ENCODE measurements around the gene HSFX3. TPM values are rescaled to one million over a fixed set of nuclear protein-coding genes. Genes with fewer than 3 reads are reported as not detected.
"Not testable (repeated sequence)": the region's sequence is repeated elsewhere in the genome, so short reads cannot be mapped to it uniquely, and the experiment has no call there.

Gene HSFX3
- total and polyA plus RNA-seq, 4 experiments from 2014 or later, result not detected

DNA sequence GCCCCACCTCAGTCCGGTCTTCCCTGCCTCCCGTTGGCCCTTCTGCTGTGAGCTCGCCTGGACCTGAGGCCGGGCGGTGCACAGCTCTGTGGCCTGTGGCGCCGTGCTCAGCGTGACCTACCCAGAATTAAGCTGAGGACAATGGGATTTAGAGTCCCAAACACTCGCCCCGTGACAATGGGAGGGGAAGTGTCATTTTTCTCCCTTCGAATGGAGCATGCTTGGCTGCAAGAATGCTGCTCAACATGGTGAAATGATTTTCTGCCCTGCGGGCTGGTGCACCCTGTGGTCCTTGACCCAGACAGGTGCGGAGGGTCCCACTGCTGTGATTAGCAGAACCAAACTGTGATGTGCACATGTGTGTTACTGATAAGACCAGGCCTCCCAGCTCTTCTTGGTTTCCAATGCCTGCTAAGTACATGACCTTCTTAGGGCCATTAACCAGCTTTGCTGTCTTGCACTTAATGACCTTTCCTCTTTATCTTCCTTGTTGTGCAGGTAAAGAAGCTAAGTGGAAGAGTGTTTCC, 8.1 kb downstream of the HSFX3 start:
- Mint-ChIP-seq H3K4me3 (peak overlapping the region; percentile 88 to 94 (median 92)), H3K36me3 (peaks cover 0 to 11% of the 10 kb centered on the region in 2 donors), H3K27me3 (no peaks in the 10 kb centered on the region), H3K27ac (peak overlapping the region; percentile 90 to 100 (median 99)), H3K9me3 (peaks cover 0 to 4% (median 0%) of the 10 kb centered on the region in 8 donors), H3K4me1 (peaks cover 6 to 16% (median 12%) of the 10 kb centered on the region in 4 donors)
- Histone ChIP-seq H3K9me3 (ENCODE audit: control insufficient read depth in 1 of 2, low read length in 2 of 2) (no peaks in the 10 kb centered on the region), H3K27ac (ENCODE audit: low read depth, low read length) (peak overlapping the region; percentile 99), H3K4me3 (ENCODE audit: low read length in 2 of 2) (peak overlapping the region in 1 of 2 donors; percentile 89), H3K4me1 (ENCODE audit: insufficient read depth, low read length) (peaks cover 11% of the 10 kb centered on the region), H3K36me3 (ENCODE audit: insufficient read depth, low read length) (no peaks in the 10 kb centered on the region), H3K27me3 (ENCODE audit: insufficient read depth, low read length) (no peaks in the 10 kb centered on the region)
- intact Hi-C loops (cut with micrococcal nuclease), result no loop called here
- ChIA-PET POLR2A (ENCODE audit: partially characterized antibody) (interaction anchor here (2.7 to 4.1 kb wide), 6 partner anchors 13 to 398 kb away, joined by 22 to 83 read pairs (median 34); partner anchors contain the start of genes EOLA2 and IDS), CTCF (ENCODE audit: partially characterized antibody) (interaction anchor here (2.9 kb wide), 1 partner anchor 30 kb away, joined by 31 read pairs; no protein-coding TSS in a partner anchor)
- no peak for DNase-seq

DNA sequence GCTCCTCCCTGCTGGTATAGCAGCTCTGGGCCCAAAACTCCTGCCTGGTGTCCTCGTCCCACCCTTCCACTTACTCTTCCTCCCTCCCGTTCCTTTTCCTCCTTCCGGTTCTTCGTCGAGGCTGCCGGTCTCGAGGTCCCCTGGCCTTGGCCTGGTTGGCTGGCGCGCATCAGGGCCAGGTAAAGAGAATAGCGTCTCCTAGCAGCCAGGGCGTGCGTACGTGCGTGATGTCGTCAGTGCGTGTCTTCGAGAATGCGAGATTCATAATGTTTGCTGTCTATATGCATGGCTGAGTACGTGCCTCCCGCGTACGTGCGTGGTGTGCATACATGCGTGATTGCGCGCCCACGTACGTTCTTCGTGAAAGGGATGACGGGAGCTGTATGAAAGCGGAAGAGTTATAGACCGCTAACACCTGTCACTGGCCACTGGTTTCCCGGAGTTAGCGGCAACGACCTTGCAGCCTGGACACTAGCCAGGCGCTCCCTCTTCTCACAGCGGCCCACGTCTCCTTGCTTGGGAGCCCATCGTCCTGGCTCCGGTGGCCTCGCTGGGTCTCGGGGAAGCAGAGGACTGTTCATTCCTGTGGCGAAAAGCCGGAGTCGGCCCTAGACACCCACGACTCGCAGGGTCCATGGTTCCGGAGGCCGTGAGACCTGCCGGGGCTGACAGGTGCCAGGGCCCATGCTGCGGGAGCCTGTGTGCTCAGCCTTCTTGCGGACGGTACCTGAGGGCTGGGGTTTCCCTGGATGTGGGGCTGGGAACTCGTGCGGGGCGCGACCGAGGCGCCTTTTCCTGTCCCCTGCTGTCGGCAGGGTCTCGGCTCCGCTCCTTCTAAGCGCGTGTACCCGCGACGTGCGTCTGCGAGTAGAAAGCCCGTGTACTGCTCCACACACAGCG, 8.9 kb downstream of the HSFX3 start, which contains the start of gene EOLA1:
Gene EOLA1, plus strand, starts transcription at position 392 of the 900 bp plus-strand sequence. CDS start 4,619 bp downstream, outside the sequence.
- Histone ChIP-seq H3K4me3 (ENCODE audit: low read length in 2 of 2) (peak within 1 kb of the TSS; percentile 73 to 89), H3K27me3 (ENCODE audit: insufficient read depth, low read length) (no peaks in the 10 kb centered on the region), H3K36me3 (ENCODE audit: insufficient read depth, low read length) (no peaks in the 10 kb centered on the region), H3K9me3 (ENCODE audit: control insufficient read depth in 1 of 2, low read length in 2 of 2) (no peaks in the 10 kb centered on the region), H3K27ac (ENCODE audit: low read depth, low read length) (peak within 1 kb of the TSS; percentile 99), H3K4me1 (ENCODE audit: insufficient read depth, low read length) (peaks cover 11% of the 10 kb centered on the region)
- peaks cover 0 to 11% of the 10 kb centered on the region in 2 donors for H3K36me3 Mint-ChIP-seq
- peaks cover 6 to 16% (median 12%) of the 10 kb centered on the region in 4 donors for H3K4me1 Mint-ChIP-seq
- peak within 1 kb of the TSS; percentile 89 to 94 (median 92) for H3K4me3 Mint-ChIP-seq
- H3K9me3 Mint-ChIP-seq, result peaks cover 0 to 4% (median 0%) of the 10 kb centered on the region in 8 donors
- peak within 1 kb of the TSS; percentile 90 to 100 (median 99) for H3K27ac Mint-ChIP-seq
- peak in 4 of 5 donors; percentile 90 to 97 (median 92) for DNase-seq
- ChIA-PET POLR2A (ENCODE audit: partially characterized antibody) (interaction anchor here (0.6 to 4.1 kb wide), 11 partner anchors 11 to 1160 kb away, joined by 3 to 83 read pairs (median 22); partner anchors contain the start of genes EOLA2 and IDS), CTCF (ENCODE audit: partially characterized antibody) (interaction anchor here (1.3 to 2.9 kb wide), 7 partner anchors 13 to 399 kb away, joined by 3 to 56 read pairs (median 20); partner anchors contain the start of genes EOLA2 and IDS)
- intact Hi-C loops (cut with micrococcal nuclease), result loop anchor here (1.0 kb wide), 3 partner anchors 15 to 37 kb away; no protein-coding TSS in a partner anchor
- no peaks in the 10 kb centered on the region for H3K27me3 Mint-ChIP-seq

DNA sequence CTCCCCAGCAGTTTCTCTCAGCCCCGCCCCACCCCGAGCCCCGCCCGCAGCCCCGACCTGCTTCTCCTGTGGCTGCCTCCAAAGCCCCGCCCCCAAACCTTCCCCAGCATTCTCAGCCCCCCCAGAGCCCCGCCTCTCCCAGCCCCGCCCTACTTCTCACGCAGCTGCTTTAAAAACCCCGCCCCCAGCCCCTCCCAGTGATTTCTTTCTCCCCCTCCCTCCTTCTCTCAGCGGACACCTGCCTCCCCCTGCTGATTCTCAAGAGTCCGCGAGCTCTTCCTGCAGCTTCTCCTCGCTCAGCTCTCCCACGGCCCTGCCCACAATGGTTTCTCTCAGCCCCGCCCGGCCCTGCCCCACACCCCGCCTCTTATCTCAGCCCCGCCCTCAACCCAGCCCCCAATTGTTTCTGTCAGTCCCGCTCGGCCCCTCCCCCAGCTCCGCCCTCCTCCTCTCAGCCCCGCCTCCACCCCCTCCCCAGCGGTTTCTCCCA, 9.5 kb downstream of the HSFX3 start:
- H3K9me3 ChIP-seq (ENCODE audit: control insufficient read depth in 1 of 2, low read length in 2 of 2), result no peaks in the 10 kb centered on the region
- H3K36me3 ChIP-seq (ENCODE audit: insufficient read depth, low read length), result no peaks in the 10 kb centered on the region
- peaks cover 11% of the 10 kb centered on the region for H3K4me1 ChIP-seq (ENCODE audit: insufficient read depth, low read length)
- peaks cover 0 to 4% (median 0%) of the 10 kb centered on the region in 8 donors for H3K9me3 Mint-ChIP-seq
- H3K27ac Mint-ChIP-seq, result peak overlapping the region; percentile 90 to 100 (median 99)
- no peaks in the 10 kb centered on the region for H3K27me3 Mint-ChIP-seq
- peak overlapping the region; percentile 99 for H3K27ac ChIP-seq (ENCODE audit: low read depth, low read length)
- H3K4me3 ChIP-seq (ENCODE audit: low read length in 2 of 2), result peak overlapping the region; percentile 73 to 89
- intact Hi-C loops (cut with micrococcal nuclease), result loop anchor here (1.0 kb wide), 3 partner anchors 14 to 36 kb away; no protein-coding TSS in a partner anchor
- DNase-seq, result peak; percentile 83 to 95 (median 87)
- ChIA-PET CTCF (ENCODE audit: partially characterized antibody) (interaction anchor here (1.2 to 2.9 kb wide), 8 partner anchors 13 to 400 kb away, joined by 3 to 56 read pairs (median 16); partner anchors contain the start of genes EOLA2 and IDS), POLR2A (ENCODE audit: partially characterized antibody) (interaction anchor here (0.9 to 4.1 kb wide), 10 partner anchors 12 to 1159 kb away, joined by 3 to 83 read pairs (median 24); partner anchors contain the start of genes EOLA2, IDS and MTMR1)
- peak overlapping the region; percentile 88 to 94 (median 92) for H3K4me3 Mint-ChIP-seq
- no peaks in the 10 kb centered on the region for H3K27me3 ChIP-seq (ENCODE audit: insufficient read depth, low read length)
- peaks cover 6 to 16% (median 12%) of the 10 kb centered on the region in 4 donors for H3K4me1 Mint-ChIP-seq
- peaks cover 0 to 11% of the 10 kb centered on the region in 2 donors for H3K36me3 Mint-ChIP-seq

DNA sequence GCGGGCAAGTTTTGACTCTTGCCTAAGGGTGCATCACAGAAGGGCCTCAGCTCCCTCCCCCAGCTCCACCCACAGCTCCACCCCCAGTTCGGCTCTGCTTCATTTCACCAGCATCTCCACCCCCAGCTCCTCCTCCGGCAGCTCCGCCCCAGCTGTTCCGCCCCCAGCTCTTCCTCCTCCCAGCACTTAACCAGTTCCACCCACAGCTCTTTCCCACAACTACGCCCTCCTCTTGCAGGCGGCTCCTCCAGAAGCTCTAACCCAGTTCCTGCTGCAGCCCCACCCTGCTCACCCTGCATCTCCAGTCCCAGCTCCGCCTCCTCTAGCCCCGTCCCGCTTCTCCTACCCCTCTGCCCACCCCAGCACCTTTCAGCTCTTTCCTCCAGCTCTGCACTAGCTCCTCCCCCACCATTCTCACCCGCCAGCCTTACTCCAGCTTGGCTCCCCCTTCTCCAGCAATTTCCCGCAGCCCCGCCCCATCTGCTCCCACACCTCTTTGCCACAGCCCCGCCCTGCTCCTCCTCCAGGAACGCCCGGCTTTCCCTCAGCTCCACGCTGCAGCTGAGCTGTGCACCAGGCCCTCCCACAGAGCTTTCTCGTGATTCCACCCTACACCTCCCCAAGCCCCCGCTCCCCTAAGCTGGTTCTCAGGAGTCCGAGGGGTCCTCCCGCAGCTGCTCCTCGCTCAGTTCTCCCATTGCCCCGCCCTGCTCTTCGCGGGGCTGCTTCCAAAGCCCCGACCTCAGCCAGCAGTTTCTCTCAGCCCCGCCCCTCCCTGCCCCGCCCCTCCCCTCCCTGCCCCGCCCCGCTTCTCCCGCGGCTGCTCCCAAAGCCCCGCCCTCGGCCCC, 10.2 kb downstream of the HSFX3 start:
- Histone ChIP-seq H3K9me3 (ENCODE audit: control insufficient read depth in 1 of 2, low read length in 2 of 2) (no peaks in the 10 kb centered on the region), H3K36me3 (ENCODE audit: insufficient read depth, low read length) (no peaks in the 10 kb centered on the region), H3K4me1 (ENCODE audit: insufficient read depth, low read length) (peaks cover 11% of the 10 kb centered on the region), H3K27ac (ENCODE audit: low read depth, low read length) (peak overlapping the region; percentile 64), H3K27me3 (ENCODE audit: insufficient read depth, low read length) (no peaks in the 10 kb centered on the region), H3K4me3 (ENCODE audit: low read length in 2 of 2) (peak overlapping the region in 1 of 2 donors; percentile 67)
- peak overlapping the region; percentile 88 to 93 (median 90) for H3K4me3 Mint-ChIP-seq
- intact Hi-C loops (cut with micrococcal nuclease), result loop anchor here (1.0 kb wide), 3 partner anchors 13 to 35 kb away; no protein-coding TSS in a partner anchor
- POLR2A ChIA-PET (ENCODE audit: partially characterized antibody), result interaction anchor here (0.9 to 4.1 kb wide), 7 partner anchors 11 to 1154 kb away, joined by 5 to 83 read pairs (median 34); partner anchors contain the start of genes EOLA2, IDS and MTMR1
- peaks cover 6 to 16% (median 12%) of the 10 kb centered on the region in 4 donors for H3K4me1 Mint-ChIP-seq
- DNase-seq, result peak; percentile 82 to 94 (median 91)
- CTCF ChIA-PET (ENCODE audit: partially characterized antibody), result interaction anchor here (1.2 to 2.9 kb wide), 8 partner anchors 12 to 400 kb away, joined by 3 to 56 read pairs (median 16); partner anchors contain the start of genes EOLA2 and IDS
- no peaks in the 10 kb centered on the region for H3K27me3 Mint-ChIP-seq
- H3K36me3 Mint-ChIP-seq, result peaks cover 0 to 8% of the 10 kb centered on the region in 2 donors
- H3K27ac Mint-ChIP-seq, result peak overlapping the region; percentile 90 to 99 (median 97)
- peaks cover 0 to 4% (median 0%) of the 10 kb centered on the region in 8 donors for H3K9me3 Mint-ChIP-seq

DNA sequence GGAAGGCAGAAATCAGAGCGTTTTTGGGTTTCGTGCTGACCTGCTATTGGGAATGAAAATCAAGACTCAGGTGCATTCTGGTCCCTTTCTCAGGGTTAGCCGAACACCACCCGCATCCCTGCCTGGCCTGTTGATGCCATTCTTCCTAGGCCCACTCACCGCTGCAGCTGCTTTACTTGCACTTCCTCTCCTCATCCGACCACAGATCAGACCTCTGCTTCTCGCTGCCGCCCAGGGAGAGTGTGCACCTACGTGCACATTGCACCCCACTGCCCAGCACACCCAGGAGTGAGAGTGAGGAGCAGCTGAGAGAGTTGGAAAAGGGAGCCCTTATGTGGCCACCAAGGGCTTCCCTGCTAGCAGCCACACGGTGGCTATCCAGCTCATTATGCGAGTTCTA, 12.2 kb downstream of the HSFX3 start:
- intact Hi-C loops (cut with micrococcal nuclease); H3K27me3 ChIP-seq (ENCODE audit: insufficient read depth, low read length); H3K27ac ChIP-seq (ENCODE audit: low read depth, low read length); H3K4me3 ChIP-seq (ENCODE audit: low read length in 2 of 2); H3K27me3 Mint-ChIP-seq; H3K36me3 ChIP-seq (ENCODE audit: insufficient read depth, low read length); H3K4me3 Mint-ChIP-seq; H3K9me3 Mint-ChIP-seq; H3K36me3 Mint-ChIP-seq; H3K9me3 ChIP-seq (ENCODE audit: control insufficient read depth in 1 of 2, low read length in 2 of 2); CTCF ChIA-PET (ENCODE audit: partially characterized antibody); H3K27ac Mint-ChIP-seq; POLR2A ChIA-PET (ENCODE audit: partially characterized antibody); DNase-seq: not testable (repeated sequence)
- peaks cover 6 to 16% (median 12%) of the 10 kb centered on the region in 4 donors for H3K4me1 Mint-ChIP-seq
- H3K4me1 ChIP-seq (ENCODE audit: insufficient read depth, low read length), result peaks cover 11% of the 10 kb centered on the region

DNA sequence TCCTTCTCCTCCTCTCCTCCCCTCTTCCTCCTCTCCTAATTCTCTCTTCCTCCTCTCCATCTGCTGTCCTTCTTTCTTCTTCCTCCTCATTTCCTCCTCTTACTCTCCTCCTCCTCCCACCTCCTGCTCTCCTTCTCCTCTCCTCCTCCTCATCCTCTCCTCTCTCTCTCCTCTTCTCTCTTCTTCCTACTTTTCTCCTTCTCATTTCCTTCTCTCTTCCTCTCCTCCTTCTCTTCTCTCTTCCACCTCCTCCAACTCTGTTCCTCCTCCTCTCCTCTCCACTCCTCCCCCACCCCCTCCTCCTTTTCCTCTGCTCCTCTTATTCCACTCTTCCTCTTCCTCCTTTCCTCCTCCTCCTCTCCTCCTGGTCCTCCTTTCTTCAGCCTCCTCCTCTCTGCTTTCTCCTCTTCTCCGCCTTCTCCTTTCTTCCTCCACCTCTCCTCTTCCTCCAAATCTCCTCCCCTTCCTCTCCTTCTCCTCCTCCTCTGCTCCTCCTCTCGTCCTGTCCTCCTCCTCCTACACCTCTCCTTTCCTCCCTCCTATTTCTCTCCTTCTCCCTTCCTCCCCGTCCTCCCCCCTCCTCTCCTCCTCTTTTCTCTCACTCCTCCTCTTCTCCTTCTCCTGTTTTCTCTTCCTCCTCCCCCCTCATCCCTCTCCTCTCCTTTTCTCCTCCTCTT, 14.7 kb downstream of the HSFX3 start:
- intact Hi-C loops (cut with micrococcal nuclease); H3K4me3 ChIP-seq (ENCODE audit: low read length in 2 of 2); CTCF ChIA-PET (ENCODE audit: partially characterized antibody); H3K27ac ChIP-seq (ENCODE audit: low read depth, low read length); H3K4me3 Mint-ChIP-seq; DNase-seq; H3K36me3 ChIP-seq (ENCODE audit: insufficient read depth, low read length); H3K27me3 Mint-ChIP-seq; POLR2A ChIA-PET (ENCODE audit: partially characterized antibody); H3K9me3 ChIP-seq (ENCODE audit: control insufficient read depth in 1 of 2, low read length in 2 of 2); H3K36me3 Mint-ChIP-seq; H3K9me3 Mint-ChIP-seq; H3K4me1 Mint-ChIP-seq; H3K4me1 ChIP-seq (ENCODE audit: insufficient read depth, low read length); H3K27me3 ChIP-seq (ENCODE audit: insufficient read depth, low read length): not testable (repeated sequence)
- peak overlapping the region in 1 of 7 donors; percentile 8 for H3K27ac Mint-ChIP-seq
